Measurements from ENCODE around the gene DAND5.
A peak's percentile ranks its signal among the peaks of the same experiment; 100 is the strongest.
"Not testable (repeated sequence)": the region's sequence is repeated elsewhere in the genome, so short reads cannot be mapped to it uniquely, and the experiment has no call there.

Gene DAND5

DNA sequence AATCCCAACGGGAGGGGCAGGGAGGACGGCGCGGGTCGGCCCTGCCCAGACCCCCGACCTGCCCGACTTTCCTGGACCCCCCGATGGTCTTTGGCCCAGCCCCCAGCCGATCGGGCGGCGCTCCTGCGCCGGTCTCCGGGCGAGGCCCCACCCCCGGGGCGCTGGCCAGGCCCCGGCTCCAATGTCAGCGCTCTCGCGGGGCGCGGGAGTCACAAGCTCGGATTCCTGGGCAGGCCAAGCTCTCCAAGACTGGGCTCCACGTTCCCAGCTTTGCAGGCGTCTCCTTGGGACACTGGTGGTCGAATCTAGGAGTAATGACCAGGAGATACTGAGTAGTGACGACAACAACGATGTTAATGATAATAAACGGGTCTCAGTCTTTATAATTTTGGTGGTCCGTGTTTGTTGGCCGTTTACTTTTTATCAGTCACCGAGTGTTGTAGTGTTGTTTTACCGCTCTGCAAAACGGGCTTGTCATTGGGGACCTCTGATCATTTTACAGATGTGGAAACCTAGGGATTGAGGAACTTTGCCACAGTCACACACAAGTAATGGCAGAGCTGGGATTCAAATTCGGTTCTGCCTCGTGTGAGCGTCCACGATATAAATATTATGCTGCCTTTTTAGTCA is 23.2 kb upstream of the DAND5 start:
- DNase-seq (ENCODE audit: low read depth in 3 of 3): peak in 1 of 3 donors; percentile 39

DNA sequence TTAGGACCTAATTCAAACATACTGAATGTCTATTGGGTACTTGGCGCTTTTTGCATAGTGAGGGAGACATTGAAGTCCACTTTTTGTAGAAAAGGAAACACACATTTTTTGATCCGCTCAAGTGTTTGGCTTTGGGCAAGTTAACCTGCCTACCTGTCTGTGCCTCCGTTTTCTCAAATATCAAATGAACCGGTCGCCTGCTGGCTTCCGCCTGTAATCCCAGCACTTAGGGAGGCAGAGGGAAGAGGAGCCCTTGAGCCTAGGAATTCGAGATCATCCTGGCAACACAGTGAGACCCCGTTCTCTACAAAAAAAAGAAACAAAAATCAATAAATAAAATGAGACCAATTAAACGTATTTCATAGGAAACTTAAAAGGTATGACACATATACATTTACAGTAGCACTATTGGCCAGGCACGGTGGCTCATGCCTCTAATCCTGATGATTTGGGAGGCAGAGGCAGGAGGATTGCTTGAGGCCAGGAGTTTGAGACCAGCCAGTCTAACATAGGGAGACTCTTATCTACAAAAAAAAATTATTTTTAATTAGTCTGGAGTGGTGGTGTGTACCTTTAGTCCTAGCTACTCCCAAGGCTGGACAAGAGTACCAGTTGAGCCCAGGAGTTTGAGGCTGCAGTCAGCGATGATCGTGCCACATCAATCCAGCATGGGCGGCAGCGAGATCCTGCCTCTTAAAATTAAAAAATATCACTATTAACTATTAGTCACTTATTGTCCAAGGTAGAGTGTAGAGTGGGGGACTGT is 22.5 kb upstream of the DAND5 start:
- no peak for DNase-seq (ENCODE audit: low read depth in 3 of 3)

DNA sequence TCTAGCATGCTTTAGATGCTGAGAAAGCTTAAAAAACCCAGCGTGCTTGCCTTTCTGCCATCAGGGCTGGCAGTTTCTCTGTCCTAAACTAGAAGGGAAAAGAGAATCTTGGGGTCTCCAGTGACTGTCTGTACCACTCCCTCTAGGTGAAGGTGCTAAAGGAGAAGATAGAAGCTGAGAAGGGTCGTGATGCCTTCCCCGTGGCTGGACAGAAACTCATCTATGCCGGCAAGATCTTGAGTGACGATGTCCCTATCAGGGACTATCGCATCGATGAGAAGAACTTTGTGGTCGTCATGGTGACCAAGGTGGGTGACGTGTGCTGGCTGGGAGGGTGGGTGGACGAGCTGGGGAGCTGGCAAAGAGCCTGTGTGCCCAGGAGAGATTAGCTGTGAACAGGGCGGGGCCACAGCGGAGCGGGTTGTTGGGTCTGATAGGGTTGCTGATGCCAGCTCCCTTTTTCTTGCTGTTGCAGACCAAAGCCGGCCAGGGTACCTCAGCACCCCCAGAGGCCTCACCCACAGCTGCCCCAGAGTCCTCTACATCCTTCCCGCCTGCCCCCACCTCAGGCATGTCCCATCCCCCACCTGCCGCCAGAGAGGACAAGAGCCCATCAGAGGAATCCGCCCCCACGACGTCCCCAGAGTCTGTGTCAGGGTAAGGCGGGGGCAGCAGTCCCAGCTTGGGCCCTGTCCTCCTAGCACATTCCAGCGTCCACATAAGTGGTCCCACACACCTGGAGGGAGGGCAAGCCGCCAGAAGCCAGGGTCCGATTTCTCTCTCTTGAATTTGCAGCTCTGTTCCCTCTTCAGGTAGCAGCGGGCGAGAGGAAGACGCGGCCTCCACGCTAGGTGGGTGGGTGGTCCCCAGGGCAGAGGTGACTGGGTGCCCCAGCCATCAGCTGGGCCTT is 21.4 kb upstream of the DAND5 start:
- DNase-seq (ENCODE audit: low read depth in 3 of 3): no peak

DNA sequence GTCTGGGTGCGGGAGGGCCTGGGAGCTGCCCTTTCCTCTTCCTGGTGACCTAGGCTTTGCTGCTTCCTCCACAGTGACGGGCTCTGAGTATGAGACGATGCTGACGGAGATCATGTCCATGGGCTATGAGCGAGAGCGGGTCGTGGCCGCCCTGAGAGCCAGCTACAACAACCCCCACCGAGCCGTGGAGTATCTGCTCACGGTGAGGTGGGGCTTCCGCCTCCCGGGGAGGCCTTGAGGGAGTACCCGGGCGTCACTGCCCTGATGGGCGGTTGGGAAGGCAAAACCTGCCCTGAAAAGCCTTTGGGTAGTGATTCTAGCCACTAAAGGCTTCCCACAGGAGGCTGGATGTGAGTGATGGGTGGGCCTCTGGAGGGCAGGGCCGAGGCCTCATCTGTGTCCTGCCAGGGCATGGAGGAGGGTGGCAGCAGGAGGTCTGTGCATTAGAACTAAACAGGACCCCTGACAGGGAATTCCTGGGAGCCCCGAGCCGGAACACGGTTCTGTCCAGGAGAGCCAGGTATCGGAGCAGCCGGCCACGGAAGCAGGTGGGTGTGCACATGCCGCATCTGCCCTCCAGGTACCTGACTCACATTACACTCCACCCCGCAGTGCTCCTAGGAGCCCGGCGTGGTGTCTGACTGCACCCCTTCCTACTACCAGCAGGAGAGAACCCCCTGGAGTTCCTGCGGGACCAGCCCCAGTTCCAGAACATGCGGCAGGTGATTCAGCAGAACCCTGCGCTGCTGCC is 20.6 kb upstream of the DAND5 start:
- no peak for DNase-seq (ENCODE audit: low read depth in 3 of 3)

DNA sequence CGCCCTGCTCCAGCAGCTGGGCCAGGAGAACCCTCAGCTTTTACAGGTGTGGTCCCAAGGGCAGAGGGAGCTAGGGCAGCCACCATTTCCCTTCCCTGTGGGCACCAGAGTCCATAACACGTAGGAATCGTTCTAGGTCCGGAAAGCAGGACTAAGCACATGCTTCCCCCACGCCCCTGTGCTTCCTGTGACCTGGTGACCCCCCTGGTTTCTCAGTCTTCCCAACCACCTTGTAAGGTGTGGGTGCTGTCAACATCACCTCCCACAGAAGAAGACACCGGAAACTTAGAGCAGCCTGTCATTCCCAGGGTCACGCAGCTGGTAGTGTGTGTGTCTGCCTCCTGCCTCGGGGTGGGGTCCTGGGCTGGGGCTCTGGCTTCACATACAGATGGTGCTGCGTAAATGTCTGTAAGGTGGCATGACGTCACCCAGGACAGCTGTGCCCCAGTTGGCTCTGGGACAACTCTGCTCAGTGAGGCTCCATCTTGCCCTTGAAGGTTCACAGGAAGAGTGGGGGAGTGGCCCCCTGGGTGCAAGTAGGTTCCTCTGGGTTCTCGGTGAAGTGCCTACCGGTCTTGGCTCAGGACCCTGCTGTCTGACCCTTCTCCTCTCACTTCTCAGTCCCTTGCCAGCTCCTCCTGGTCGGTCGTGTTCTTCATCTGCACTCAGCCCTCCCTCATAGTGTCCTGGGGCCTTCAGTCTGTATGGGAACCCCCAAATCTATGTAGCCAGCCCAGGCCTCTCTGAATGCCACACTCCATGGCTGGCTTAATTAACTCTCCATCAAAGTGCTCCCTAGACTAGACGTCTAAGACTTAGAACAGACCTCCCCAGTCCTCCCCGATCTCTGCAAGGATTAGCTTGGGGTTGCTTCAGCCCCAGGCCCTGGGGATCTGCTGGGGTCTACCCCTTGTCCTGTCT is 19.8 kb upstream of the DAND5 start:
- DNase-seq (ENCODE audit: low read depth in 3 of 3): no peak

DNA sequence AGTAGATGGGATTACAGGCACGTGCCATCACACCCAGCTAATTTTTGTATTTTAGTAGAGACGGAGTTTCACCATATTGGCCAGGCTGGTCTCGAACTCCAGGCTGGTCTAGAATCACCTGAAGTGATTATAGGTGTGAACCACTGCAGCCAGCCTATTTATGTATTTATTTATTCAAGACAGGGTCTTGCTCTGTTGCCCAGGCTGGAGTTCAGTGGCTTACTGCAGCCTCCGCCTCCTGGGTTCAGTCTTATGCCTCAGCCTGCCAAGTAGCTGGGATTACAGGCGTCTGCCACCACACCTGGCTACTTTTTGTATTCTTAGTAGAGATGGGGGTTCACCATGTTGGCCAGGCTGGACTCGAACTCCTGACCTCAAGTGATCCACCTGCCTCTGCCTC is 17.3 kb upstream of the DAND5 start:
- not testable (repeated sequence) for DNase-seq (ENCODE audit: low read depth in 3 of 3)

DNA sequence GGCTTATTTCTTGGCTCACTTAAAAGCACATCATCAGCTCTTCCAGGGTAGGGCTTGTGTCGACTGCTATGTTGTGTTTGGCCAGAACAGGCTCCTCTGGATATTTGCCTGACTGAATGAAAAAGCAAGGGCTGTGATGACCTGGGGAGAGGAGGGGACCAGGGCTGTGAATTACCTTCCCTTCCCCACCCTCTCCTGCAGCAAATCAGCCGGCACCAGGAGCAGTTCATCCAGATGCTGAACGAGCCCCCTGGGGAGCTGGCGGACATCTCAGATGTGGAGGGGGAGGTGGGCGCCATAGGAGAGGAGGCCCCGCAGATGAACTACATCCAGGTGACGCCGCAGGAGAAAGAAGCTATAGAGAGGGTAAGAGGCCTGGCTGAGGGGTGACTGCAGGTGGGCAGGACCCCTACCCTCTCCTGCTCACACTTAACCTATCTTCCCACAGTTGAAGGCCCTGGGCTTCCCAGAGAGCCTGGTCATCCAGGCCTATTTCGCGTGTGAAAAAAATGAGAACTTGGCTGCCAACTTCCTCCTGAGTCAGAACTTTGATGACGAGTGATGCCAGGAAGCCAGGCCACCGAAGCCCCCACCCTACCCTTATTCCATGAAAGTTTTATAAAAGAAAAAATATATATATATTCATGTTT is 16.8 kb upstream of the DAND5 start:
- no peak for DNase-seq (ENCODE audit: low read depth in 3 of 3)

DNA sequence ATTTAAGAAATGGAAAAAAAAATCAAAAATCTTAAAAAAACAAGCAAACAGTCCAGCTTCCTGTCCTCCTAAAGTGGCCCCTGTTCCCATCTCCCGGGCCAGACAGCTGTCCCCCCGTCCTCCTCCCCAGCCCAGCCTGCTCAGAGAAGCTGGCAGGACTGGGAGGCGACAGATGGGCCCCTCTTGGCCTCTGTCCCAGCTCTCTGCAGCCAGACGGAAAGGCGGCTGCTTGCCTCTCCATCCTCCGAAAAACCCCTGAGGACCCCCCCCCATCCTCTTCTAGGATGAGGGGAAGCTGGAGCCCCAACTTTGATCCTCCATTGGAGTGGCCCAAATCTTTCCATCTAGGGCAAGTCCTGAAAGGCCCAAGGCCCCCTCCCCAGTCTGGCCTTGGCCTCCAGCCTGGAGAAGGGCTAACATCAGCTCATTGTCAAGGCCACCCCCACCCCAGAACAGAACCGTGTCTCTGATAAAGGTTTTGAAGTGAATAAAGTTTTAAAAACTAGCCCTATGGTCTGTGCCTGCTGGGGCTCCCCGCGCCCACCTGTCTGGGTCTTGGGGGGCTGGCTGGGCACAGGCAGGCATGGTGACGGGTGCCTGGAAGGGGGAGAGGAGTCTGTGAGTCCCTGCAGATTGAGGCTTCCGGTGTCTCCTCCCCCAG is 16.1 kb upstream of the DAND5 start:
- DNase-seq (ENCODE audit: low read depth in 3 of 3): no peak

DNA sequence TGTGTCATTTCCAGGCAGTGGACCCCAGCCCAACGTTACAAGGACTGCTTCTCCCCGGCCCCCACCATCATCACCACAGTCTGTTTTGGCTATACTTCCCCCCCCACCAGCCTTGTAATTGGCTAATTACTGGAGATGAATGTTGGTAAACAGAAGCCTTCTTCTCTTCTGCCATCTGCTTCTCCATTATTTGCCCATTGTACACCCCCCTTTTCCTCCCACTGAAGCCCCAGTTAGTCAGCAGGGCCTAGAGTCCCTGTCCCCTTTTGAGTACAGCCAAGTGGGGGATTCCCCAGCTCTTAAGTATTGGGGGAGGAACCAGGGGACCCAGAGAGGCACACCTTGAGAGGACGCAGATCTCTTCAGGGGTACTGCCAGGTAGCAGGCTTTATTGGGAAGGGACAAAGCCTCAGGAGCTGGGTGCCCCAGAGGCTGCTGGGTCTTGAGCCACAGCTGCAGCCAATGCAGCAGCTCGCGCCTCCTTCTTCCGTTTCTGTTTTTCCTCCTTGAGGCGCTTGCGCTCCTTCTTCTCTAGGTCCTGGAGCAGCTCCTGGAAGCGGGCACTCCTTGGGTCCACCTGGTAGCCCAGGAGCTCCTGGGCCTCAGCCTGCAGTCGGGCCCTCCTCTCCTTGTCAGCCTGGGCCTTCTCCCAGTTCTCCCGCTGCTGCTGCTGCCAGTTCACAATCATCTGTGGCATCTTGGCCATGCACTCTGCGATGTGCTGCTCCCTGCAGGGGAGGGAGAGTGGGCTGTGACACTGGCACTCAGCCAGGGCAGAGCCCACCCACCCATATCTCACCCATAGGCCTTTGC is 15.4 kb upstream of the DAND5 start:
- DNase-seq (ENCODE audit: low read depth in 3 of 3): no peak

DNA sequence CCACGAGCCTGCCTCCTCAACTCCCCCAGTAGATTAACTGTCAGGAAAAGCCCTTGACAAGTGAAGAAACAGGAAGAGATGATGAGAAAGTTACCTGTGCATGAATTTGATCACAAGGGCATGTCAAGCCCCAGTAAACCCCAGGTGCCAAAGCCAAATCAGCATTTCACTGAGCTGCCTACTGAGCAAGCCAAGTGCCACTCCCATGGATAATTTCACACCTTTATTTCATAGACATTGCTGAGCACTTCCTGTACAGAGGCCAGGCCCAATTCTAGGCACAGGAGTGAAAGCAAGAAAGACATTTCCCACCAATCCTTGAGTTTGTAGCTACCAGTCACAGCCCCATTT is 14.8 kb upstream of the DAND5 start:
- no peak for DNase-seq (ENCODE audit: low read depth in 3 of 3)

DNA sequence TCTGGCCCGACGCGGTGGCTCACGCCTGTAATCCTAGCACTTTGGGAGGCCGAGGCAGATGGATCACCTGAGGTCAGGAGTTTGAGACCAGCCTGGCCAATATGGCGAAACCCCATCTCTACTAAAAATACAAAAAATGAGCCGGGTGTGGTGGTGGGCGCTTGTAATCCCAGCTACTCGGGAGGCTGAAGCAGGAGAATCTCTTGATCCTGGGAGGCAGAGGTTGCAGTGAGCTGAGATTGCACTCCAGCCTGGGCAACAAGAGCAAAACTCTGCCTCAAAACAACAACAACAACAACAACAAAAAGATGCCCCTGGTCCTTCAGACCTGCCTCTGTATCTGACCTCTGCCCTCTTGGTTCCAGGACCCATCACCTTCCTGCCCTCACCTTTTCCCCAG is 13.8 kb upstream of the DAND5 start:
- not testable (repeated sequence) for DNase-seq (ENCODE audit: low read depth in 3 of 3)

DNA sequence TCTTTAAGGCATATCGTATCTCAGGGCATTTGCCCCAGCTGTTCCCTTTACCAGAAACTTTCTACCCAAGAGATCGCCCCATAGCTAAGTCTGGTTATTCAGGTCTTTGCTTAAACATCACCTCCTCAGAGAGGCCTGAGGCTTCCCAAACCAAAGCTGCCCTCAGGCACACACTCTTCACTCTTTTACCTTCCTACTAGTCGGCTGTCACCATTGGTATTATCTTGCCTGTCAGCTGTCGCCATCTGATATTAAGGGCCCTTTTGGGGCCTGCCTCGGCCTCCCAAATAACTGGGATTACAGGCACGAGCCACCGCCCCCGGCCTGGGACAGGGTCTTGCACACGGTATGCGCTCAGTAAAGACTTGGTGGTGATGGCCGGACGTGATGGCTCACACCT is 13.4 kb upstream of the DAND5 start:
- no peak for DNase-seq (ENCODE audit: low read depth in 3 of 3)

DNA sequence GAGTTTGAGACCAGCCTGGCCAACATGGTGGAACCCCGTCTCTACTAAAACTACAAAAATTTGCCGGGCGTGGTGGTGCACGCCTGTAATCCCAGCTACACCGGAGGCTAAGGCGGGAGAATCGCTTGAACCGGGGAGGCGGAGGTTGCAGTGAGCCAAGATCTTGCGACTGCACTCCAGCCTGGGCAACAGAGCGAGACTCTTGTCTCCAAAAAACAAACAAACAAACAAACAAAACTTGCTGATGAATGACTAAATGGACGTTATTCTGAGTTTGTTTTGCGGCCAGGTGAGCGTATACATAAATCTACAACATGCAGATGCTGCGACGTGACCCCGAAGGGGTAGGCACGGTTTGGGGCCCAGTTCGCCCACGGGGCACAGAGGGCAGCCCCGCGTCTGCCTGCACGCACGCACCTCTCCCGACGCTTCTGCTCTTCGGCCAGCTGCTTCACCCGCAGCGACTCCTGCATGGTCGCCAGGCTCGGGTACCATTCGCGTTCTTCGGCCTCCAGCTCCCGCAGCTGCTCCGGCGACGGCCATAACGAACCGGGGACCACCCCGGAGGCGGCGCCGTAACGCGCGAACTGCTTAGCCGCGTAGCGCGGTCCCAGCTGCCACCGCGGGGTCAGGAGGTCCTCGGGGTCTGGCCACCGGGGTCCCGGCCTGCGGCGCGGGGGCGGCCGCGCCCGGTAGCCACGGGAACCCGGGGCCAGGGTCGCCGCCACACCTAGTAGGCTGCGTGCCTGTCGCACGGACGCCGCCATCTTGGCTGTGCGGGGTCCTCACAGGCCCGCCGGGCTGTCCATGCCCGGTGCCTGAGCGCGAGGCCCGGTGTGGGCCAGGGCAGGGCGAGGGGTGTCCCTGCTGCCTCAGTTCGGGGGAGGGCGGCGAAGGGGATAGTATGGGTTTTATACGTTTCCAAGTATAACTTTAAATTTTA is 12.7 kb upstream of the DAND5 start, which contains the start of gene GADD45GIP1:
GADD45GIP1 (minus strand) TSS at position 778 of the 943 bp plus-strand sequence; CDS start at position 767, 11 bp downstream.
- peak; percentile 72 to 82 (median 79) for DNase-seq (ENCODE audit: low read depth in 3 of 3)

DNA sequence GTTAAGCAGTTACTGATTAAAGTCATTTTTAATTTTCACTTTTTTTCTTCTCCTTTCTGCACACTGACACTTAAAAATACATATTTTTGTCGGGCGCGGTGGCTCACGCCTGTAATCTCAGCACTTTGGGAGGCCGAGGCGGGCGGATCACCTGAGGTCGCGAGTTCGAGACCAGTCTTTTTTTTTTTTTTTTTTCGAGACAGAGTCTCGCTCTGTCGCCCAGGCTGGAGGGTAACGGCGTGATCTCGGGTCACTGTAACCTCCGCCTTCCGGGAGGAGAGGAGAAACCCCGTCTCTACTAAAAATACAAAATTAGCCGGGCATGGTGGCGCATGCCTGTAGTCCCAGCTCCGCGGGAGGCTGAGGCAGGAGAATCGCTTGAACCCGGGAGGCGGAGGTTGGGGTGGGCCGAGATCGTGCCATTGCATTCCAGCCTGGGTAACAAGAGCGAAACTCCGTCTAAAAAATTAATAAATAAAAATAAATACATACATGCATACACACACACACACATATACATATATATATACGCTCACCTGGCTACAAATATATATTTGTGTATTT is 11.9 kb upstream of the DAND5 start:
- not testable (repeated sequence) for DNase-seq (ENCODE audit: low read depth in 3 of 3)

DNA sequence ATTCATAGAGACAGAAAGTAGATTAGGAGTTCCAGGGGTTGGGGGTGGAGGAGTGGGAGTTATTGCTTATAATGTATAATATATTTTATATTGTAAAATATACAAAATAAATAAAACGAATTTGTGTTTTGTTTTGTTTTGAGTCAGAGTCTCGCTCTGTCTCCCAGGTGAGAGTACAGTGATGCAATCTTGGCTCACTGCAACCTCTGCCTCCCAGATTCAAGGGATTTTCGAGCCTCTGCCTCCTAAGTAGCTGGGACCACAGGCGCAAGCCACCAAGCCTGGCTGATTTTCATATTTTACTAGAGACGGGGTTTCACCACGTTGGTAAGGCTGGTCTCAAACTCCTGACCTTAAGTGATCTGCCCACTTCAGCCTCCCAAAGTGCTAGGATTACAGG is 9.9 kb upstream of the DAND5 start:
- DNase-seq (ENCODE audit: low read depth in 3 of 3): no peak

DNA sequence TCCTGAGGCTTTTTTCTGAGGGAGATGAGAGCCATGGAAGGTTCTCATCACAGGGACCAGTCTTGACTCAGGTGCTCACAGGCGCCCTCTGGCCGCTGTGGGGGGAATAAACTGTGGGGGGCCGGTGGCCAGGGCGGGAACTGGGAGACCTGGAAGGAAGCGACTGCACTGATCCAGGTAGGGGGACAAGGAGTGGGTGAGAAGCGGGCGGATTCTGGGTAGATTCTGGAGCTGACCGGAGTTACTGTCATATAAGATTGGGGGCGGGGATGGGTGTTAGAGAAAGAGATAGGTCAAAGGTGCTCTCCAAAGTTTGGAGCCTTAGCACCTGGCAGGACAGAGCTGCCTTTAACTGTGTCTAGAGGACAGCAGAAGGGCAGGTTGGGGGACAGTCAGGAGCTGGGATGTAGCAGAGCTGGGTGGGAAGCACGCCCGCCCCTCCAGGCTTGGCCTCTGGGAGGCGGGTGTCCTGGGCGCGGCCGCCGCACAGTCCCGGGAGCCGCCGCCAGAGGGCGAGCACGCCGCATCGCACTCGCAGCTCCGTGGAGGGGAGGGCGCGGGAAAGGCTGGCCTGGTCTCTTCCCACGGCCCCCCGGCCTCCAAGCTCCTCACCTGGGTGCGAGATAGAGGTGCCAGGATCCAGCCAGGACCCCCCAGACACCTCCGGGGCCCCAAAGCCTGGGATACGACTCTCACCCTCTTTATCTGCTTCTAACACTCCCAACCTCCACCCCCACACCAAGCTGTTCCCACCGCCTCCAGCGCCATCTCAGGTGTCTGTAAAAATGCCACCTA is 4.2 kb upstream of the DAND5 start:
- DNase-seq (ENCODE audit: low read depth in 3 of 3): peak; percentile 72 to 81 (median 76)

DNA sequence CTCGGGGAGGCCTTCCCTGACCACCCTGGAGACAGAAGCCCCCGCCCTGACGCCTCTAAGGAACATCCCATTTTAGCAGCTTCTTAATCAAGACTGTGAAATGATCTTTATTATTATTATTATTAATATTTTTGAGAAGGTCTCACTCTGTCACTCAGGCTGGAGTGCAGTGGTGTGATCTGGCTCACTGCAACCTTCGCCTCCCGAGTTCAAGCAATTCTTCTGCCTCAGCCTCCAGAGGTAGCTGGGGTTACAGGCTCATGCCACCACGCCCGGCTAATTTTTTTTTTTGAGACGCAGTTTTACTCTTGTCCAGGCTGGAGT is 3.6 kb upstream of the DAND5 start:
- no peak for DNase-seq (ENCODE audit: low read depth in 3 of 3)

Measured in stimulated activated CD4-positive, alpha-beta T cell treated with anti-CD3 and anti-CD28 coated beads, TNF-alpha, amount 100 ng/mL, for 48 hours (primary cell).